Prostate gland (tissue), 2 donors: ENCODE results near the gene SLN. TPM values are rescaled to one million over a fixed set of nuclear protein-coding genes. Genes with fewer than 3 reads are reported as not detected.

ENCODE experiments used
- DNase-seq: peaks from one replicate; pipeline ENCODE4 v3.0.0-alpha.2; 2019; ENCODE audit warnings: low spot score
- H3K27ac ChIP-seq, 2 donors: fragments of 200-600 bp; sonication (generic); 2 replicates each; pipeline ENCODE4 v1.5.1; 2017 to 2019
- H3K27me3 ChIP-seq: fragments of 200-600 bp; sonication (generic); replicated peaks from 2 replicates; pipeline ENCODE4 v1.5.1; 2019; ENCODE audit not compliant: insufficient read depth
- H3K36me3 ChIP-seq, 2 donors: fragments of 200-600 bp; sonication (generic); 1 replicate in 1 of 2; 2 replicates in 1 of 2; pipeline versions ENCODE4 v1.5.1 to v1.8.1; 2017 to 2019
- H3K4me1 ChIP-seq: fragments of 200-600 bp; sonication (generic); replicated peaks from 2 replicates; pipeline ENCODE4 v1.5.1; 2019
- H3K4me3 ChIP-seq, 2 donors: fragments of 200-600 bp; sonication (generic); 2 replicates each; pipeline ENCODE4 v1.5.1; 2017 to 2019
- H3K9me3 ChIP-seq: fragments of 200-600 bp; sonication (generic); 2 replicates; pipeline ENCODE4 v1.5.1; 2017
- CTCF ChIP-seq, 4 experiments: fragments of 200-600 bp in 2 of 4; fragments of 450-650 bp in 2 of 4; sonication (generic) in 2 of 4; IDR thresholded peaks; 1 replicate in 3 of 4; 2 replicates in 1 of 4; pipeline ENCODE4 v1.5.1; 2016 to 2019; ENCODE audit warnings: antibody characterized with exemption in 4 of 4, mild to moderate bottlenecking in 2 of 4, moderate library complexity in 2 of 4
- POLR2A ChIP-seq: fragments of 450-650 bp; IDR thresholded peaks from one replicate; pipeline ENCODE4 v1.6.1; 2016; ENCODE audit warnings: antibody characterized with exemption, mild to moderate bottlenecking
- POLR2AphosphoS5 ChIP-seq: sonication (generic); formaldehyde crosslinking; IDR thresholded peaks from one replicate; pipeline ENCODE4 v1.6.1; 2017; ENCODE audit warnings: antibody characterized with exemption
- WGBS: methylation state at CpG from one replicate; pipeline ENCODE4 v1.1.5; 2018; 5-methylcytosine and 5-hydroxymethylcytosine counted together
- intact Hi-C: fragments of 100-400 bp; cut with DNase I; formaldehyde crosslinking; loops from one replicate; pipeline ENCODE4 v1.14.2; 2022
- total RNA-seq, 2 donors: library from RNA; depleted of rRNA; stranded (reverse); fragments of >200 nt; gene quantifications; one replicate each; pipeline ENCODE4 v1.1.0, GENCODE V29; 2016

Gene SLN
- total RNA-seq, 2 donors from 2014 or later = 9.1 TPM; not detected in 1

GRCh38 chr11:107705027-107705426, 6.8 kb downstream of the SLN start:
- 61% methylated on average over 2 of the region's 2 CpGs for WGBS
- DNase-seq = no peak
- TF ChIP-seq POLR2AphosphoS5 (no peak), CTCF (IDR thresholded peaks at IDR 0.05) (no peak), POLR2A (no peak)
- intact Hi-C loops = no loop called here
- Histone ChIP-seq H3K36me3 (no peaks in the 10 kb centered on the region), H3K9me3 (no peaks in the 10 kb centered on the region), H3K27ac (no peak overlapping the region), H3K4me3 (no peak overlapping the region), H3K4me1 (no peaks in the 10 kb centered on the region), H3K27me3 (no peaks in the 10 kb centered on the region)

GRCh38 chr11:107704451-107704850, 7.4 kb downstream of the SLN start:
- DNase-seq = no peak
- no peak for TF ChIP-seq CTCF (IDR thresholded peaks at IDR 0.05)
- no peak for TF ChIP-seq POLR2AphosphoS5
- TF ChIP-seq POLR2A = no peak
- Histone ChIP-seq H3K36me3 (no peaks in the 10 kb centered on the region), H3K27ac (no peak overlapping the region), H3K4me1 (no peaks in the 10 kb centered on the region), H3K4me3 (no peak overlapping the region), H3K27me3 (no peaks in the 10 kb centered on the region), H3K9me3 (no peaks in the 10 kb centered on the region)
- WGBS = 85% methylated on average over 3 of the region's 3 CpGs
- intact Hi-C loops = no loop called here

- no peak for DNase-seq
- Histone ChIP-seq H3K36me3 (no peaks in the 10 kb centered on the region), H3K4me3 (no peak overlapping the region), H3K27me3 (no peaks in the 10 kb centered on the region), H3K9me3 (no peaks in the 10 kb centered on the region), H3K27ac (no peak overlapping the region), H3K4me1 (no peaks in the 10 kb centered on the region)
- 21% methylated on average over 2 of the region's 2 CpGs for WGBS
- TF ChIP-seq POLR2A = no peak
- no peak for TF ChIP-seq CTCF (IDR thresholded peaks at IDR 0.05)
- TF ChIP-seq POLR2AphosphoS5 = no peak
- intact Hi-C loops = no loop called here
These were observed 9.1 kb downstream of the SLN start for GRCh38 chr11:107702723-107703122.

GRCh38 chr11:107702109-107702660, 9.7 kb downstream of the SLN start:
- H3K4me3 ChIP-seq = no peak overlapping the region
- DNase-seq = no peak
- H3K36me3 ChIP-seq = no peaks in the 10 kb centered on the region
- 68% methylated on average over 7 of the region's 7 CpGs for WGBS
- intact Hi-C loops = no loop called here
- TF ChIP-seq POLR2AphosphoS5 = no peak
- no peak for TF ChIP-seq POLR2A
- no peak for TF ChIP-seq CTCF (IDR thresholded peaks at IDR 0.05)
- no peak overlapping the region for H3K27ac ChIP-seq
- no peaks in the 10 kb centered on the region for H3K4me1 ChIP-seq
- no peaks in the 10 kb centered on the region for H3K9me3 ChIP-seq
- no peaks in the 10 kb centered on the region for H3K27me3 ChIP-seq
